Measurements from ENCODE around the gene TRMT5.

- TF ChIP-seq, protein P1, sequence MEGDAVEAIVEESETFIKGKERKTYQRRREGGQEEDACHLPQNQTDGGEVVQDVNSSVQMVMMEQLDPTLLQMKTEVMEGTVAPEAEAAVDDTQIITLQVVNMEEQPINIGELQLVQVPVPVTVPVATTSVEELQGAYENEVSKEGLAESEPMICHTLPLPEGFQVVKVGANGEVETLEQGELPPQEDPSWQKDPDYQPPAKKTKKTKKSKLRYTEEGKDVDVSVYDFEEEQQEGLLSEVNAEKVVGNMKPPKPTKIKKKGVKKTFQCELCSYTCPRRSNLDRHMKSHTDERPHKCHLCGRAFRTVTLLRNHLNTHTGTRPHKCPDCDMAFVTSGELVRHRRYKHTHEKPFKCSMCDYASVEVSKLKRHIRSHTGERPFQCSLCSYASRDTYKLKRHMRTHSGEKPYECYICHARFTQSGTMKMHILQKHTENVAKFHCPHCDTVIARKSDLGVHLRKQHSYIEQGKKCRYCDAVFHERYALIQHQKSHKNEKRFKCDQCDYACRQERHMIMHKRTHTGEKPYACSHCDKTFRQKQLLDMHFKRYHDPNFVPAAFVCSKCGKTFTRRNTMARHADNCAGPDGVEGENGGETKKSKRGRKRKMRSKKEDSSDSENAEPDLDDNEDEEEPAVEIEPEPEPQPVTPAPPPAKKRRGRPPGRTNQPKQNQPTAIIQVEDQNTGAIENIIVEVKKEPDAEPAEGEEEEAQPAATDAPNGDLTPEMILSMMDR (IDR thresholded peaks at IDR 0.05) = no peak
- TF ChIP-seq RORB (CRISPR knock-in tag; IDR thresholded peaks at IDR 0.05) = no peak
- TF ChIP-seq TP53 (CRISPR knock-in tag; IDR thresholded peaks at IDR 0.05) = no peak
- TF ChIP-seq, protein P2, sequence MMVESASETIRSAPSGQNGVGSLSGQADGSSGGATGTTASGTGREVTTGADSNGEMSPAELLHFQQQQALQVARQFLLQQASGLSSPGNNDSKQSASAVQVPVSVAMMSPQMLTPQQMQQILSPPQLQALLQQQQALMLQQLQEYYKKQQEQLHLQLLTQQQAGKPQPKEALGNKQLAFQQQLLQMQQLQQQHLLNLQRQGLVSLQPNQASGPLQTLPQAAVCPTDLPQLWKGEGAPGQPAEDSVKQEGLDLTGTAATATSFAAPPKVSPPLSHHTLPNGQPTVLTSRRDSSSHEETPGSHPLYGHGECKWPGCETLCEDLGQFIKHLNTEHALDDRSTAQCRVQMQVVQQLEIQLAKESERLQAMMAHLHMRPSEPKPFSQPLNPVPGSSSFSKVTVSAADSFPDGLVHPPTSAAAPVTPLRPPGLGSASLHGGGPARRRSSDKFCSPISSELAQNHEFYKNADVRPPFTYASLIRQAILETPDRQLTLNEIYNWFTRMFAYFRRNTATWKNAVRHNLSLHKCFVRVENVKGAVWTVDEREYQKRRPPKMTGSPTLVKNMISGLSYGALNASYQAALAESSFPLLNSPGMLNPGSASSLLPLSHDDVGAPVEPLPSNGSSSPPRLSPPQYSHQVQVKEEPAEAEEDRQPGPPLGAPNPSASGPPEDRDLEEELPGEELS (CRISPR knock-in tag; IDR thresholded peaks at IDR 0.05) = no peak
- TF ChIP-seq MYBL2 (CRISPR knock-in tag; IDR thresholded peaks at IDR 0.05) = no peak
- TF ChIP-seq, protein P3, sequence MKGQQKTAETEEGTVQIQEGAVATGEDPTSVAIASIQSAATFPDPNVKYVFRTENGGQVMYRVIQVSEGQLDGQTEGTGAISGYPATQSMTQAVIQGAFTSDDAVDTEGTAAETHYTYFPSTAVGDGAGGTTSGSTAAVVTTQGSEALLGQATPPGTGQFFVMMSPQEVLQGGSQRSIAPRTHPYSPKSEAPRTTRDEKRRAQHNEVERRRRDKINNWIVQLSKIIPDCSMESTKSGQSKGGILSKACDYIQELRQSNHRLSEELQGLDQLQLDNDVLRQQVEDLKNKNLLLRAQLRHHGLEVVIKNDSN (CRISPR knock-in tag; IDR thresholded peaks at IDR 0.05) = no peak
- TF ChIP-seq FOXP1 (CRISPR knock-in tag; IDR thresholded peaks at IDR 0.05; ENCODE audit: borderline replicate concordance) = no peak
- TF ChIP-seq, protein P4, sequence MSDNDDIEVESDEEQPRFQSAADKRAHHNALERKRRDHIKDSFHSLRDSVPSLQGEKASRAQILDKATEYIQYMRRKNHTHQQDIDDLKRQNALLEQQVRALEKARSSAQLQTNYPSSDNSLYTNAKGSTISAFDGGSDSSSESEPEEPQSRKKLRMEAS (CRISPR knock-in tag; IDR thresholded peaks at IDR 0.05) = no peak
- TF ChIP-seq ATF2 (CRISPR knock-in tag; IDR thresholded peaks at IDR 0.05; ENCODE audit: borderline replicate concordance, low read depth) = no peak
- TF ChIP-seq, protein P5, sequence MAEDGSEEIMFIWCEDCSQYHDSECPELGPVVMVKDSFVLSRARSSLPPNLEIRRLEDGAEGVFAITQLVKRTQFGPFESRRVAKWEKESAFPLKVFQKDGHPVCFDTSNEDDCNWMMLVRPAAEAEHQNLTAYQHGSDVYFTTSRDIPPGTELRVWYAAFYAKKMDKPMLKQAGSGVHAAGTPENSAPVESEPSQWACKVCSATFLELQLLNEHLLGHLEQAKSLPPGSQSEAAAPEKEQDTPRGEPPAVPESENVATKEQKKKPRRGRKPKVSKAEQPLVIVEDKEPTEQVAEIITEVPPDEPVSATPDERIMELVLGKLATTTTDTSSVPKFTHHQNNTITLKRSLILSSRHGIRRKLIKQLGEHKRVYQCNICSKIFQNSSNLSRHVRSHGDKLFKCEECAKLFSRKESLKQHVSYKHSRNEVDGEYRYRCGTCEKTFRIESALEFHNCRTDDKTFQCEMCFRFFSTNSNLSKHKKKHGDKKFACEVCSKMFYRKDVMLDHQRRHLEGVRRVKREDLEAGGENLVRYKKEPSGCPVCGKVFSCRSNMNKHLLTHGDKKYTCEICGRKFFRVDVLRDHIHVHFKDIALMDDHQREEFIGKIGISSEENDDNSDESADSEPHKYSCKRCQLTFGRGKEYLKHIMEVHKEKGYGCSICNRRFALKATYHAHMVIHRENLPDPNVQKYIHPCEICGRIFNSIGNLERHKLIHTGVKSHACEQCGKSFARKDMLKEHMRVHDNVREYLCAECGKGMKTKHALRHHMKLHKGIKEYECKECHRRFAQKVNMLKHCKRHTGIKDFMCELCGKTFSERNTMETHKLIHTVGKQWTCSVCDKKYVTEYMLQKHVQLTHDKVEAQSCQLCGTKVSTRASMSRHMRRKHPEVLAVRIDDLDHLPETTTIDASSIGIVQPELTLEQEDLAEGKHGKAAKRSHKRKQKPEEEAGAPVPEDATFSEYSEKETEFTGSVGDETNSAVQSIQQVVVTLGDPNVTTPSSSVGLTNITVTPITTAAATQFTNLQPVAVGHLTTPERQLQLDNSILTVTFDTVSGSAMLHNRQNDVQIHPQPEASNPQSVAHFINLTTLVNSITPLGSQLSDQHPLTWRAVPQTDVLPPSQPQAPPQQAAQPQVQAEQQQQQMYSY (CRISPR knock-in tag; IDR thresholded peaks at IDR 0.05) = no peak
- TF ChIP-seq, protein P6, sequence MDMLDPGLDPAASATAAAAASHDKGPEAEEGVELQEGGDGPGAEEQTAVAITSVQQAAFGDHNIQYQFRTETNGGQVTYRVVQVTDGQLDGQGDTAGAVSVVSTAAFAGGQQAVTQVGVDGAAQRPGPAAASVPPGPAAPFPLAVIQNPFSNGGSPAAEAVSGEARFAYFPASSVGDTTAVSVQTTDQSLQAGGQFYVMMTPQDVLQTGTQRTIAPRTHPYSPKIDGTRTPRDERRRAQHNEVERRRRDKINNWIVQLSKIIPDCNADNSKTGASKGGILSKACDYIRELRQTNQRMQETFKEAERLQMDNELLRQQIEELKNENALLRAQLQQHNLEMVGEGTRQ (CRISPR knock-in tag; IDR thresholded peaks at IDR 0.05) = no peak
- TF ChIP-seq FOXK1 (CRISPR knock-in tag; IDR thresholded peaks at IDR 0.05) = no peak
- TF ChIP-seq SP1 (CRISPR knock-in tag; conservative IDR thresholded peaks at IDR 0.05) = no peak
These were observed 34.1 kb downstream of the TRMT5 start for GRCh38 chr14:60946773-60947172.

Data from WTC11 (cell line).